H1 (cell line): ENCODE measurements around the gene ESD.

Experiments used
- CTCF ChIP-seq, 3 experiments: IDR thresholded peaks; 1 replicate in 2 of 3; 2 replicates in 1 of 3; pipeline versions ENCODE4 v1.5.1 to v1.6.1; 2011; ENCODE audit warnings: low read length in 3 of 3, mild to moderate bottlenecking in 3 of 3, inconsistent platforms in 2 of 3, low read depth in 1 of 3, moderate library complexity in 1 of 3; ENCODE audit not compliant: insufficient read depth in 1 of 3; ENCODE audit errors: control extremely low read depth in 1 of 3
- EP300 ChIP-seq, 2 experiments: IDR thresholded peaks; 1 replicate in 1 of 2; 2 replicates in 1 of 2; pipeline ENCODE4 v1.6.1; 2011 to 2012; ENCODE audit warnings: low read depth in 2 of 2, low read length in 2 of 2, mild to moderate bottlenecking in 2 of 2, borderline replicate concordance in 1 of 2, inconsistent platforms in 1 of 2, moderate library complexity in 1 of 2
- KDM1A ChIP-seq: fragments of 200-600, 300-600 bp; sonication (generic); IDR thresholded peaks from 2 replicates; pipeline ENCODE4 v1.7.1; 2016; ENCODE audit warnings: mild to moderate bottlenecking, low read length, borderline replicate concordance
- MAX ChIP-seq: IDR thresholded peaks from 2 replicates; pipeline ENCODE4 v1.6.1; 2012; ENCODE audit warnings: inconsistent platforms
- ZNF274 ChIP-seq: IDR thresholded peaks from 2 replicates; pipeline ENCODE4 v1.7.0; 2012; ENCODE audit warnings: low read length, borderline replicate concordance; ENCODE audit errors: extremely low read depth

GRCh38 chr13:46726347-46726746 is 70.6 kb downstream of the ESD start:
- TF ChIP-seq KDM1A, result no peak
- TF ChIP-seq EP300 (IDR thresholded peaks at IDR 0.05; ENCODE audit: borderline replicate concordance in 1 of 2, low read depth in 2 of 2, low read length in 2 of 2), result no peak
- TF ChIP-seq ZNF274, result no peak
- no peak for TF ChIP-seq CTCF (IDR thresholded peaks at IDR 0.05; ENCODE audit: control extremely low read depth in 1 of 3, insufficient read depth in 1 of 3, low read depth in 1 of 3, low read length in 3 of 3)
- TF ChIP-seq MAX, result no peak
